ENCODE results near the gene PFKFB2. TPM values are rescaled to one million over a fixed set of nuclear protein-coding genes. Genes with fewer than 3 reads are reported as not detected.

PFKFB2 gene
- total and polyA plus RNA-seq, 3 donors from 2014 or later = 12.9 to 17.6 (median 13.9) TPM

DNA sequence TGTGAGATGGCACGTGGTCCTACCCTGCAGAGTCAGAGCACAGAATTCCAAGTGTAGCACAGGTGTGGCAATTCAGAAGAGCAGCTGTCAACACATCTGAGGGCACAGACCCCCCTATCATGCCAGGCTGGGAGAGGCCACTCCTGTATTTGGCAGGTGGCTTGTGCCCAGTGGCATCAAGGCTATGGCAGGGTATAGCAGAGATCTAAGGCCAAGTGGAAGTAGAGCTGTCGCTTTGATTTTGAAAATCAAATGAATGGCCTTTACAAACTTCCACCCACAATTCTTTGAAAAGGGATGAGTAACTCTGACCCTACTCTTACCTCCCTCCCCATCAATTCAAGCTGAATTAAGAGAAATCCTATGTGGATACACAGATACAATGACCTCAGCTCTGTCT is 33.9 kb upstream of the PFKFB2 start:
- H3K36me3 ChIP-seq (ENCODE audit: low read depth, missing control alignments) = no peaks in the 10 kb centered on the region
- intact Hi-C loops (cut with DNase I; ENCODE audit: low total_unique reads) = no loop called here
- no peak overlapping the region for H3K4me3 ChIP-seq
- DNase-seq = no peak
- H3K4me1 ChIP-seq = no peaks in the 10 kb centered on the region
- TF ChIP-seq POLR2A (IDR thresholded peaks at IDR 0.05) = no peak
- TF ChIP-seq, protein P1, sequence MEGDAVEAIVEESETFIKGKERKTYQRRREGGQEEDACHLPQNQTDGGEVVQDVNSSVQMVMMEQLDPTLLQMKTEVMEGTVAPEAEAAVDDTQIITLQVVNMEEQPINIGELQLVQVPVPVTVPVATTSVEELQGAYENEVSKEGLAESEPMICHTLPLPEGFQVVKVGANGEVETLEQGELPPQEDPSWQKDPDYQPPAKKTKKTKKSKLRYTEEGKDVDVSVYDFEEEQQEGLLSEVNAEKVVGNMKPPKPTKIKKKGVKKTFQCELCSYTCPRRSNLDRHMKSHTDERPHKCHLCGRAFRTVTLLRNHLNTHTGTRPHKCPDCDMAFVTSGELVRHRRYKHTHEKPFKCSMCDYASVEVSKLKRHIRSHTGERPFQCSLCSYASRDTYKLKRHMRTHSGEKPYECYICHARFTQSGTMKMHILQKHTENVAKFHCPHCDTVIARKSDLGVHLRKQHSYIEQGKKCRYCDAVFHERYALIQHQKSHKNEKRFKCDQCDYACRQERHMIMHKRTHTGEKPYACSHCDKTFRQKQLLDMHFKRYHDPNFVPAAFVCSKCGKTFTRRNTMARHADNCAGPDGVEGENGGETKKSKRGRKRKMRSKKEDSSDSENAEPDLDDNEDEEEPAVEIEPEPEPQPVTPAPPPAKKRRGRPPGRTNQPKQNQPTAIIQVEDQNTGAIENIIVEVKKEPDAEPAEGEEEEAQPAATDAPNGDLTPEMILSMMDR (IDR thresholded peaks at IDR 0.05) = no peak
- H3K9me3 ChIP-seq = no peaks in the 10 kb centered on the region
- no peaks in the 10 kb centered on the region for H3K27me3 ChIP-seq
- no peak overlapping the region for H3K27ac ChIP-seq
- 86 to 98% methylated on average over 1 to 2 of the region's 2 CpGs for WGBS, 2 donors

DNA sequence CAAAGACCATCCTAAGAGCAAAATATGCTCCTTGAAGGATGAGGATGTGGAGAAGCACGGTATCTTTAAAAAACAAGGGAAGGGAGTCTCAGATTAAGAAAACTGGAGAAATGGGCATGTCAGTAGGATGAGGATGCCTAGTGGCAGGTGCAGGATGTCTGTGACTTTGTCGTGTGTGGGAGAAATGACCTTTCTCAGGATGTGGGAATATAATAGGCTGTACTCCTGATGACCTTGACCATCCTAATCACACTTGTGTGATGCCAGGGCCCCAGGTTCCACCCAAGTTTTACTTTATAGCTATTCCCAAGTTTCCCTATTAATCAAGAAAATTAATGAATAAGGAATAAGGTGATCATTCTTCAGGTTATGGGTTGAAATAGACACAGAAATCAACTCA is 33.4 kb upstream of the PFKFB2 start:
- Histone ChIP-seq H3K4me1 (peaks cover 4% of the 10 kb centered on the region), H3K9me3 (no peaks in the 10 kb centered on the region), H3K27ac (no peak overlapping the region), H3K36me3 (ENCODE audit: low read depth, missing control alignments) (no peaks in the 10 kb centered on the region), H3K27me3 (no peaks in the 10 kb centered on the region), H3K4me3 (no peak overlapping the region)
- 25 to 43% methylated on average over 2 of the region's 2 CpGs for WGBS, 2 donors
- TF ChIP-seq, protein P1 (IDR thresholded peaks at IDR 0.05) = no peak
- no peak for TF ChIP-seq POLR2A (IDR thresholded peaks at IDR 0.05)
- intact Hi-C loops (cut with DNase I; ENCODE audit: low total_unique reads) = no loop called here
- no peak for DNase-seq

DNA sequence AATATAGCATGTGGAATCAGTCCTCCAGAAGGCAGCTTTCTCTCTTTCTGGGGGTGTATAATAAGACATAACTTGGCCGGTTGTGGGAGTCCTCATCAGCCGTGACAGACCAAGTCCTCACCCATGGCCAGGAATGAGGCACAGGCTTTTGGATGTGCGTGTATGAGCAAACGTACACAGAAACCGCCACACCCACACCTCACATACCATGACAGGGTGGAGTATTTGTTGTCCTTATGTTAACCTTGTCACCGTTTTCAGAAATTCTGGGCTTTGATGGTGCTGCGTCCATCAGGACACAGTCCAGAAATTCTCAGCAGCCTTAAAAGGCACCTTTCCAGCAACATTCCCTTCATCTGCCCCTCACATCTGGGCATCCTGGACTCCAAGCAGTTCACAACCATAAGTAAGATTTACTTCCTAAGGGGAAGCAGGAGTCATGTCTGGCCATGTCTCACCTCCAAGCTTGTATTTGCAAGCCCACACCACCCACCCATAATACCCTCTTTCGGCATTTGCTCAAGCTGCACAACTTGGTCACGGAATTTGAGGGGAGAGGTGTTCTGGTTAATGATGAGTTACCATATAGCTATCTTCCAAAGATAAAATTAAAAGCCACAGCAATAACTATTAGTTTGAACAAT is 32.9 kb upstream of the PFKFB2 start:
- Histone ChIP-seq H3K27ac (no peak overlapping the region), H3K27me3 (no peaks in the 10 kb centered on the region), H3K4me3 (no peak overlapping the region), H3K9me3 (no peaks in the 10 kb centered on the region), H3K4me1 (peaks cover 10% of the 10 kb centered on the region), H3K36me3 (ENCODE audit: low read depth, missing control alignments) (no peaks in the 10 kb centered on the region)
- WGBS, 2 donors = 87 to 96% methylated on average over 9 of the region's 9 CpGs
- intact Hi-C loops (cut with DNase I; ENCODE audit: low total_unique reads) = no loop called here
- no peak for DNase-seq
- no peak for TF ChIP-seq POLR2A (IDR thresholded peaks at IDR 0.05)
- TF ChIP-seq, protein P1 (IDR thresholded peaks at IDR 0.05) = no peak

DNA sequence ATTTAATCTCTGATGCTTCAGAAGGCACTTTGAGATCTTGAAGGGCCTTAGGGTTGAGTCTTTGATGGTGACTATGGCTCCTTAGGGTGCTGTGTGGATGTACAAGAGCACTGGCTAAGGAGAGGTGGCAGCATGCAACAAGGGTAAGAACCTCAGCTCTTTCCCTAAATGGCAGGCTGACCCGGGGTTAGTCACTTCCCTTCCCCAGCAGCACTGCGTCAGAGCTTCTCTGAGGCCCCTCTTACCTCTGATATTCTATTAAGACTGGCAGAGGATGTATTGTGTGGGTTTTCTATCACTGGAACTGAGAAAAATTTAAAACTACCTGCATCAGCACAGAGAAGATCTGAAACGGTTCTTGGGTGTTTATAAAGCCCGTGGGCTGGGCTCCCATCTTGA is 32.4 kb upstream of the PFKFB2 start:
- TF ChIP-seq, protein P1 (IDR thresholded peaks at IDR 0.05) = no peak
- no peak for TF ChIP-seq POLR2A (IDR thresholded peaks at IDR 0.05)
- no peaks in the 10 kb centered on the region for H3K36me3 ChIP-seq (ENCODE audit: low read depth, missing control alignments)
- intact Hi-C loops (cut with DNase I; ENCODE audit: low total_unique reads) = no loop called here
- no peak overlapping the region for H3K4me3 ChIP-seq
- H3K27me3 ChIP-seq = no peaks in the 10 kb centered on the region
- DNase-seq = no peak
- H3K27ac ChIP-seq = no peak overlapping the region
- H3K4me1 ChIP-seq = peaks cover 14% of the 10 kb centered on the region
- WGBS, 2 donors = 77% methylated on average over 4 of the region's 4 CpGs
- no peaks in the 10 kb centered on the region for H3K9me3 ChIP-seq
